Spleen (tissue), 7 donors: ENCODE data around the gene FRMD6.

Experiments
- POLR2A ChIP-seq, 3 donors: fragments of 450-650 bp; IDR thresholded peaks; one replicate each; pipeline ENCODE4 v1.5.1; 2017; ENCODE audit warnings: antibody characterized with exemption in 3 of 3, mild to moderate bottlenecking in 1 of 3
- POLR2AphosphoS5 ChIP-seq, 3 donors: sonication (generic); formaldehyde crosslinking; IDR thresholded peaks; one replicate each; pipeline ENCODE4 v1.5.1; 2017; ENCODE audit warnings: antibody characterized with exemption in 3 of 3
- TF ChIP-seq, protein P1 (sequence below), 11 experiments: fragments of 200-600 bp in 7 of 11; fragments of 450-650 bp in 4 of 11; sonication (generic) in 4 of 11; IDR thresholded peaks in 8 of 11; conservative IDR thresholded peaks in 3 of 11; 1 replicate in 7 of 11; 2 replicates in 4 of 11; pipeline versions ENCODE4 v1.4.0 to v1.8.0; 2016 to 2021; ENCODE audit warnings: antibody characterized with exemption in 11 of 11, inconsistent platforms in 4 of 11, mild to moderate bottlenecking in 1 of 11
- donor health status: DM: no; HTN: no; CAD: no; lungs with moderate emphysema.
- donor health status: DM: no; HTN: no; CAD: no.
- donor health status: DM: no; HTN: no; CAD: no.

DNA sequence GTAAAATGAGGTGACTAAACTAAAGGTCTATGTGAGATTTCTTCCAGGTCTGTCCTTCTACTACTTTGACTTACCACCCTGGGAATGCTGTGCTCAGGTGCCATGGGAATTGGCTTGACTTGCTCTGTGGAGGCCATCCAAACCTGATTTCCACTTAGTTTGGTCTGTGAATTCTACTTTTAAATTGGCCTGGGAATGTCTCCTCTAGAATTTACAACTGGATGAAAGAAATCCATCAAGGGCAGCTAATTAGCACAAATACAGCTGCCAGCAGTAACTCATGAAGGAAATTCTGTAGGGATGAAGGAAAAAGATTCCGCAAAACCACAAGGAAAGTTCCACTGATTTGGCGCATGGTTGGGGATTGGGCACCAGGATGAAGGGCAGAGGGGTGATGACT, 31.7 kb upstream of the FRMD6 start:
- TF ChIP-seq, protein P1, sequence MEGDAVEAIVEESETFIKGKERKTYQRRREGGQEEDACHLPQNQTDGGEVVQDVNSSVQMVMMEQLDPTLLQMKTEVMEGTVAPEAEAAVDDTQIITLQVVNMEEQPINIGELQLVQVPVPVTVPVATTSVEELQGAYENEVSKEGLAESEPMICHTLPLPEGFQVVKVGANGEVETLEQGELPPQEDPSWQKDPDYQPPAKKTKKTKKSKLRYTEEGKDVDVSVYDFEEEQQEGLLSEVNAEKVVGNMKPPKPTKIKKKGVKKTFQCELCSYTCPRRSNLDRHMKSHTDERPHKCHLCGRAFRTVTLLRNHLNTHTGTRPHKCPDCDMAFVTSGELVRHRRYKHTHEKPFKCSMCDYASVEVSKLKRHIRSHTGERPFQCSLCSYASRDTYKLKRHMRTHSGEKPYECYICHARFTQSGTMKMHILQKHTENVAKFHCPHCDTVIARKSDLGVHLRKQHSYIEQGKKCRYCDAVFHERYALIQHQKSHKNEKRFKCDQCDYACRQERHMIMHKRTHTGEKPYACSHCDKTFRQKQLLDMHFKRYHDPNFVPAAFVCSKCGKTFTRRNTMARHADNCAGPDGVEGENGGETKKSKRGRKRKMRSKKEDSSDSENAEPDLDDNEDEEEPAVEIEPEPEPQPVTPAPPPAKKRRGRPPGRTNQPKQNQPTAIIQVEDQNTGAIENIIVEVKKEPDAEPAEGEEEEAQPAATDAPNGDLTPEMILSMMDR (IDR thresholded peaks at IDR 0.05 in 8 of 11, conservative IDR thresholded peaks at IDR 0.05 in 3 of 11) = no peak
- TF ChIP-seq POLR2A (IDR thresholded peaks at IDR 0.05) (no peak), POLR2AphosphoS5 (IDR thresholded peaks at IDR 0.05) (no peak)
